ENCODE data around the gene SGCD.

DNA sequence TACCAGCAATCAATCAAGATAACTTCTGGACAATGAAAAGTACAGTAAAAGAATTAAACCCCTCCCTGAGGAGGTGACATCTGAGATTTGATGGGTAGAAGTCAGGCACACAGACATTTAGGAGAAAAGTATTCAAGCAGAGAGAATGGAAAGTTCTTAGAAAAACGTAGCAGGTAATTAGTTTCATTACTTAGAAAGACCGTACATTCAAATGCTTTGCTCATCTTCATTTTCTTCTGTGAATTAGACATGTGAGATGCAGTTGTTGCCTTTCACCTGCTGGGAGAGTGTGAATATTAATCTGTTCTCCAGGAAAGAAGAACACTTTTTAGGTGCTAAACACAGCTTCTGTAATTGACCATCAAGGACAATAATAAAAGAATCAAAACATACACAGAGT lies 451.8 kb downstream of the SGCD start:
- TF ChIP-seq, protein P1, sequence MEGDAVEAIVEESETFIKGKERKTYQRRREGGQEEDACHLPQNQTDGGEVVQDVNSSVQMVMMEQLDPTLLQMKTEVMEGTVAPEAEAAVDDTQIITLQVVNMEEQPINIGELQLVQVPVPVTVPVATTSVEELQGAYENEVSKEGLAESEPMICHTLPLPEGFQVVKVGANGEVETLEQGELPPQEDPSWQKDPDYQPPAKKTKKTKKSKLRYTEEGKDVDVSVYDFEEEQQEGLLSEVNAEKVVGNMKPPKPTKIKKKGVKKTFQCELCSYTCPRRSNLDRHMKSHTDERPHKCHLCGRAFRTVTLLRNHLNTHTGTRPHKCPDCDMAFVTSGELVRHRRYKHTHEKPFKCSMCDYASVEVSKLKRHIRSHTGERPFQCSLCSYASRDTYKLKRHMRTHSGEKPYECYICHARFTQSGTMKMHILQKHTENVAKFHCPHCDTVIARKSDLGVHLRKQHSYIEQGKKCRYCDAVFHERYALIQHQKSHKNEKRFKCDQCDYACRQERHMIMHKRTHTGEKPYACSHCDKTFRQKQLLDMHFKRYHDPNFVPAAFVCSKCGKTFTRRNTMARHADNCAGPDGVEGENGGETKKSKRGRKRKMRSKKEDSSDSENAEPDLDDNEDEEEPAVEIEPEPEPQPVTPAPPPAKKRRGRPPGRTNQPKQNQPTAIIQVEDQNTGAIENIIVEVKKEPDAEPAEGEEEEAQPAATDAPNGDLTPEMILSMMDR (IDR thresholded peaks at IDR 0.05) = no peak
- TF ChIP-seq, protein P2, sequence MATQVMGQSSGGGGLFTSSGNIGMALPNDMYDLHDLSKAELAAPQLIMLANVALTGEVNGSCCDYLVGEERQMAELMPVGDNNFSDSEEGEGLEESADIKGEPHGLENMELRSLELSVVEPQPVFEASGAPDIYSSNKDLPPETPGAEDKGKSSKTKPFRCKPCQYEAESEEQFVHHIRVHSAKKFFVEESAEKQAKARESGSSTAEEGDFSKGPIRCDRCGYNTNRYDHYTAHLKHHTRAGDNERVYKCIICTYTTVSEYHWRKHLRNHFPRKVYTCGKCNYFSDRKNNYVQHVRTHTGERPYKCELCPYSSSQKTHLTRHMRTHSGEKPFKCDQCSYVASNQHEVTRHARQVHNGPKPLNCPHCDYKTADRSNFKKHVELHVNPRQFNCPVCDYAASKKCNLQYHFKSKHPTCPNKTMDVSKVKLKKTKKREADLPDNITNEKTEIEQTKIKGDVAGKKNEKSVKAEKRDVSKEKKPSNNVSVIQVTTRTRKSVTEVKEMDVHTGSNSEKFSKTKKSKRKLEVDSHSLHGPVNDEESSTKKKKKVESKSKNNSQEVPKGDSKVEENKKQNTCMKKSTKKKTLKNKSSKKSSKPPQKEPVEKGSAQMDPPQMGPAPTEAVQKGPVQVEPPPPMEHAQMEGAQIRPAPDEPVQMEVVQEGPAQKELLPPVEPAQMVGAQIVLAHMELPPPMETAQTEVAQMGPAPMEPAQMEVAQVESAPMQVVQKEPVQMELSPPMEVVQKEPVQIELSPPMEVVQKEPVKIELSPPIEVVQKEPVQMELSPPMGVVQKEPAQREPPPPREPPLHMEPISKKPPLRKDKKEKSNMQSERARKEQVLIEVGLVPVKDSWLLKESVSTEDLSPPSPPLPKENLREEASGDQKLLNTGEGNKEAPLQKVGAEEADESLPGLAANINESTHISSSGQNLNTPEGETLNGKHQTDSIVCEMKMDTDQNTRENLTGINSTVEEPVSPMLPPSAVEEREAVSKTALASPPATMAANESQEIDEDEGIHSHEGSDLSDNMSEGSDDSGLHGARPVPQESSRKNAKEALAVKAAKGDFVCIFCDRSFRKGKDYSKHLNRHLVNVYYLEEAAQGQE (IDR thresholded peaks at IDR 0.05; ENCODE audit: insufficient read depth in 1 of 2, low read depth in 2 of 2, low read length in 1 of 2) = no peak
- TF ChIP-seq POLR2AphosphoS5 (IDR thresholded peaks at IDR 0.05; ENCODE audit: low read depth, low read length) (no peak), SIN3A (IDR thresholded peaks at IDR 0.05; ENCODE audit: borderline replicate concordance, insufficient read depth, low read depth, low read length) (no peak)

Measured in Panc1 (cell line).